ENCODE results near the gene ZBTB16.

The ZBTB16 gene

GRCh38 chr11:114188851-114189570, 129.5 kb downstream of the ZBTB16 start:
- Histone ChIP-seq H3K36me3 (ENCODE audit: insufficient read depth, low read length) (peaks cover 34% of the 10 kb centered on the region), H3K9ac (ENCODE audit: low read length) (no peak overlapping the region), H3K9me3 (ENCODE audit: low read length) (no peaks in the 10 kb centered on the region), H3K4me3 (ENCODE audit: low read depth in 1 of 2, low read length in 2 of 2) (no peak overlapping the region), H3K27me3 (ENCODE audit: control insufficient read depth in 1 of 2, insufficient read depth in 2 of 2, low read length in 2 of 2) (no peaks in the 10 kb centered on the region), H3K27ac (ENCODE audit: low read depth, low read length) (peak overlapping the region; percentile 3), H3K4me1 (ENCODE audit: insufficient read depth, low read length) (peaks cover 19% of the 10 kb centered on the region)

GRCh38 chr11:114190630-114191029, 131.1 kb downstream of the ZBTB16 start:
- Histone ChIP-seq H3K4me3 (ENCODE audit: low read depth in 1 of 2, low read length in 2 of 2) (no peak overlapping the region), H3K27ac (ENCODE audit: low read depth, low read length) (no peak overlapping the region), H3K36me3 (ENCODE audit: insufficient read depth, low read length) (peaks cover 34% of the 10 kb centered on the region), H3K4me1 (ENCODE audit: insufficient read depth, low read length) (peaks cover 35% of the 10 kb centered on the region), H3K9me3 (ENCODE audit: low read length) (no peaks in the 10 kb centered on the region), H3K27me3 (ENCODE audit: control insufficient read depth in 1 of 2, insufficient read depth in 2 of 2, low read length in 2 of 2) (no peaks in the 10 kb centered on the region), H3K9ac (ENCODE audit: low read length) (no peak overlapping the region)

- peaks cover 27% of the 10 kb centered on the region for H3K36me3 ChIP-seq (ENCODE audit: insufficient read depth, low read length)
- H3K27ac ChIP-seq (ENCODE audit: low read depth, low read length), result no peak overlapping the region
Observed at GRCh38 chr11:114191893-114192292, 132.4 kb downstream of the ZBTB16 start.

GRCh38 chr11:114192841-114193389, 133.4 kb downstream of the ZBTB16 start:
- Histone ChIP-seq H3K4me3 (ENCODE audit: low read depth in 1 of 2, low read length in 2 of 2) (no peak overlapping the region), H3K36me3 (ENCODE audit: insufficient read depth, low read length) (peaks cover 19% of the 10 kb centered on the region), H3K9ac (ENCODE audit: low read length) (no peak overlapping the region), H3K27ac (ENCODE audit: low read depth, low read length) (peak overlapping the region; percentile 98), H3K9me3 (ENCODE audit: low read length) (no peaks in the 10 kb centered on the region), H3K4me1 (ENCODE audit: insufficient read depth, low read length) (peaks cover 53% of the 10 kb centered on the region), H3K27me3 (ENCODE audit: control insufficient read depth in 1 of 2, insufficient read depth in 2 of 2, low read length in 2 of 2) (no peaks in the 10 kb centered on the region)

More at GRCh38 chr11:114191893-114192292, 132.4 kb downstream of the ZBTB16 start:
- no peak overlapping the region for H3K4me3 ChIP-seq (ENCODE audit: low read depth in 1 of 2, low read length in 2 of 2)
- H3K9ac ChIP-seq (ENCODE audit: low read length), result no peak overlapping the region
- H3K4me1 ChIP-seq (ENCODE audit: insufficient read depth, low read length), result peaks cover 47% of the 10 kb centered on the region
- no peaks in the 10 kb centered on the region for H3K27me3 ChIP-seq (ENCODE audit: control insufficient read depth in 1 of 2, insufficient read depth in 2 of 2, low read length in 2 of 2)
- H3K9me3 ChIP-seq (ENCODE audit: low read length), result no peaks in the 10 kb centered on the region

GRCh38 chr11:114193730-114194679, 134.5 kb downstream of the ZBTB16 start:
- peaks cover 55% of the 10 kb centered on the region for H3K4me1 ChIP-seq (ENCODE audit: insufficient read depth, low read length)
- H3K36me3 ChIP-seq (ENCODE audit: insufficient read depth, low read length), result peaks cover 19% of the 10 kb centered on the region
- peak overlapping the region; percentile 98 for H3K27ac ChIP-seq (ENCODE audit: low read depth, low read length)
- no peak overlapping the region for H3K4me3 ChIP-seq (ENCODE audit: low read depth in 1 of 2, low read length in 2 of 2)
- no peaks in the 10 kb centered on the region for H3K27me3 ChIP-seq (ENCODE audit: control insufficient read depth in 1 of 2, insufficient read depth in 2 of 2, low read length in 2 of 2)
- no peak overlapping the region for H3K9ac ChIP-seq (ENCODE audit: low read length)
- H3K9me3 ChIP-seq (ENCODE audit: low read length), result no peaks in the 10 kb centered on the region

- Histone ChIP-seq H3K4me1 (ENCODE audit: insufficient read depth, low read length) (peaks cover 62% of the 10 kb centered on the region), H3K9ac (ENCODE audit: low read length) (no peak overlapping the region), H3K4me3 (ENCODE audit: low read depth in 1 of 2, low read length in 2 of 2) (no peak overlapping the region), H3K9me3 (ENCODE audit: low read length) (no peaks in the 10 kb centered on the region), H3K27ac (ENCODE audit: low read depth, low read length) (peak overlapping the region; percentile 98), H3K27me3 (ENCODE audit: control insufficient read depth in 1 of 2, insufficient read depth in 2 of 2, low read length in 2 of 2) (no peaks in the 10 kb centered on the region), H3K36me3 (ENCODE audit: insufficient read depth, low read length) (peaks cover 18% of the 10 kb centered on the region)
Observed at GRCh38 chr11:114194702-114195101, 135.2 kb downstream of the ZBTB16 start.

- peak overlapping the region; percentile 98 for H3K27ac ChIP-seq (ENCODE audit: low read depth, low read length)
- peaks cover 63% of the 10 kb centered on the region for H3K4me1 ChIP-seq (ENCODE audit: insufficient read depth, low read length)
- H3K9ac ChIP-seq (ENCODE audit: low read length), result no peak overlapping the region
- H3K36me3 ChIP-seq (ENCODE audit: insufficient read depth, low read length), result peaks cover 15% of the 10 kb centered on the region
- no peak overlapping the region for H3K4me3 ChIP-seq (ENCODE audit: low read depth in 1 of 2, low read length in 2 of 2)
- no peaks in the 10 kb centered on the region for H3K9me3 ChIP-seq (ENCODE audit: low read length)
- no peaks in the 10 kb centered on the region for H3K27me3 ChIP-seq (ENCODE audit: control insufficient read depth in 1 of 2, insufficient read depth in 2 of 2, low read length in 2 of 2)
Observed at GRCh38 chr11:114195151-114195550, 135.6 kb downstream of the ZBTB16 start.

- Histone ChIP-seq H3K4me1 (ENCODE audit: insufficient read depth, low read length) (peaks cover 73% of the 10 kb centered on the region), H3K36me3 (ENCODE audit: insufficient read depth, low read length) (peaks cover 11% of the 10 kb centered on the region), H3K27ac (ENCODE audit: low read depth, low read length) (peak overlapping the region; percentile 98), H3K27me3 (ENCODE audit: control insufficient read depth in 1 of 2, insufficient read depth in 2 of 2, low read length in 2 of 2) (no peaks in the 10 kb centered on the region), H3K9ac (ENCODE audit: low read length) (peak overlapping the region; percentile 58), H3K9me3 (ENCODE audit: low read length) (no peaks in the 10 kb centered on the region), H3K4me3 (ENCODE audit: low read depth in 1 of 2, low read length in 2 of 2) (no peak overlapping the region)
Observed at GRCh38 chr11:114195981-114196731, 136.6 kb downstream of the ZBTB16 start.

- Histone ChIP-seq H3K9me3 (ENCODE audit: low read length) (no peaks in the 10 kb centered on the region), H3K36me3 (ENCODE audit: insufficient read depth, low read length) (peaks cover 2% of the 10 kb centered on the region), H3K27ac (ENCODE audit: low read depth, low read length) (peak overlapping the region; percentile 98), H3K9ac (ENCODE audit: low read length) (peak overlapping the region; percentile 58), H3K4me3 (ENCODE audit: low read depth in 1 of 2, low read length in 2 of 2) (no peak overlapping the region), H3K27me3 (ENCODE audit: control insufficient read depth in 1 of 2, insufficient read depth in 2 of 2, low read length in 2 of 2) (no peaks in the 10 kb centered on the region), H3K4me1 (ENCODE audit: insufficient read depth, low read length) (peaks cover 81% of the 10 kb centered on the region)
Observed at GRCh38 chr11:114196997-114197703, 137.6 kb downstream of the ZBTB16 start.

GRCh38 chr11:114197799-114198500, 138.4 kb downstream of the ZBTB16 start:
- H3K36me3 ChIP-seq (ENCODE audit: insufficient read depth, low read length), result no peaks in the 10 kb centered on the region
- peak overlapping the region; percentile 25 for H3K9ac ChIP-seq (ENCODE audit: low read length)
- H3K27me3 ChIP-seq (ENCODE audit: control insufficient read depth in 1 of 2, insufficient read depth in 2 of 2, low read length in 2 of 2), result no peaks in the 10 kb centered on the region
- peak overlapping the region in 1 of 2 donors; percentile 4 for H3K4me3 ChIP-seq (ENCODE audit: low read depth in 1 of 2, low read length in 2 of 2)
- H3K9me3 ChIP-seq (ENCODE audit: low read length), result no peaks in the 10 kb centered on the region
- peaks cover 85% of the 10 kb centered on the region for H3K4me1 ChIP-seq (ENCODE audit: insufficient read depth, low read length)
- H3K27ac ChIP-seq (ENCODE audit: low read depth, low read length), result peak overlapping the region; percentile 98
